ENCODE measurements around the gene GDF11. TPM values are rescaled to one million over a fixed set of nuclear protein-coding genes. Genes with fewer than 3 reads are reported as not detected.

The GDF11 gene
- polyA plus RNA-seq, 2 of the 4 experiments (the other 2 are of a cell fraction), result 1.2 to 3.6 TPM

- Histone ChIP-seq H3K27ac (no peak overlapping the region), H3K4me3 (no peak overlapping the region), H3K4me1 (peaks cover 6% of the 10 kb centered on the region; the same call in 1 of the 3 replicates), H3K4me2 (no peak overlapping the region), H3K9me3 (no peaks in the 10 kb centered on the region)
- DNase-seq (ENCODE audit: low read depth in 1 of 2, low spot score in 1 of 2) (peak; percentile 62 to 65), FAIRE-seq (no peak), ATAC-seq (peak in 1 of 2 experiments; percentile 87; a peak in 3 of 6 replicates)
- CTCF ChIA-PET, result interaction anchor here (0.6 to 7.5 kb wide), 18 partner anchors 9 to 809 kb away, joined by 3 to 114 read pairs (median 5); partner anchors contain the start of genes CD63 and GDF11
- WGBS (ENCODE audit: missing lambda C conversion rate), result 31% methylated on average over 5 of the region's 5 CpGs
- POLR2A ChIA-PET, result no interaction called here
- TF ChIP-seq SMC3 (IDR thresholded peaks at IDR 0.05) (peak; percentile 43), HEYL (CRISPR knock-in tag; IDR thresholded peaks at IDR 0.05) (no peak), RAD21 (conservative IDR thresholded peaks at IDR 0.05 in 1 of 2, IDR thresholded peaks at IDR 0.05 in 1 of 2) (peak; percentile 42 to 64; a peak in 4 of 5 replicates), CTCF (IDR thresholded peaks at IDR 0.05) (peak; percentile 51), RCOR1 (IDR thresholded peaks at IDR 0.05; ENCODE audit: low read depth, low read length) (no peak)
Measured at GRCh38 chr12:55797068-55797467, 54.1 kb downstream of the GDF11 start.

GRCh38 chr12:55797550-55797949 is 54.6 kb downstream of the GDF11 start:
- ChIA-PET CTCF (interaction anchor here (0.6 to 7.5 kb wide), 15 partner anchors 9 to 232 kb away, joined by 3 to 114 read pairs (median 5); partner anchors contain the start of genes CD63 and GDF11), POLR2A (no interaction called here)
- WGBS (ENCODE audit: missing lambda C conversion rate), result 79% methylated on average over 4 of the region's 4 CpGs
- DNase-seq (ENCODE audit: low read depth in 1 of 2, low spot score in 1 of 2) (no peak), FAIRE-seq (no peak), ATAC-seq (no peak)
- H3K9me3 ChIP-seq, result no peaks in the 10 kb centered on the region
- no peak overlapping the region for H3K4me2 ChIP-seq
- H3K27ac ChIP-seq, result no peak overlapping the region
- H3K4me3 ChIP-seq, result no peak overlapping the region
- TF ChIP-seq CBX2 (IDR thresholded peaks at IDR 0.05; ENCODE audit: borderline replicate concordance, low read depth) (no peak), ZFP36 (IDR thresholded peaks at IDR 0.05; ENCODE audit: borderline replicate concordance, partially characterized antibody) (no peak), FOXS1 (CRISPR knock-in tag; IDR thresholded peaks at IDR 0.05) (no peak), EP300 (IDR thresholded peaks at IDR 0.05) (no peak), ZSCAN20 (CRISPR knock-in tag; IDR thresholded peaks at IDR 0.05) (no peak), CEBPB (IDR thresholded peaks at IDR 0.05) (no peak), RARB (CRISPR knock-in tag; IDR thresholded peaks at IDR 0.05) (no peak), ZC3H11A (IDR thresholded peaks at IDR 0.05) (no peak), RNF2 (IDR thresholded peaks at IDR 0.05; ENCODE audit: borderline replicate concordance, low read depth) (no peak), JUN (IDR thresholded peaks at IDR 0.05) (no peak), FOSB (CRISPR knock-in tag; IDR thresholded peaks at IDR 0.05) (no peak)
- H3K4me1 ChIP-seq, result peaks cover 6% of the 10 kb centered on the region; the same call in 1 of the 3 replicates

Small RNAs within 50 kb of the gene (small RNA-seq; reads per million reads assigned to genes)
- gene AC009779.1 (0 reads per million in 6 experiments), gene RF00017 (0 reads per million in 6 experiments)

Other genes with a start within 250 kb of the GDF11 start
- gene OR6C4, start 193.5 kb upstream of the GDF11 start, polyA plus RNA-seq (2011; rRNA removed), result not detected in 2 replicates
- gene OR6C4, start 193.5 kb upstream of the GDF11 start, polyA plus RNA-seq (2017; fragmentation: RNase III; extraction: RNeasy Plus Mini Kit Qiagen cat#74134 plus additional on column Dnase treatment), result not detected in 3 replicates
- not detected in 2 replicates for gene OR2AP1, start 170.7 kb upstream of the GDF11 start, polyA plus RNA-seq (2011; rRNA removed)
- gene OR2AP1, start 170.7 kb upstream of the GDF11 start, polyA plus RNA-seq (2017; fragmentation: RNase III; extraction: RNeasy Plus Mini Kit Qiagen cat#74134 plus additional on column Dnase treatment), result not detected in 3 replicates
- not detected in 2 replicates for gene OR10P1, start 106.2 kb upstream of the GDF11 start, polyA plus RNA-seq (2011; rRNA removed)
- not detected in 3 replicates for gene OR10P1, start 106.2 kb upstream of the GDF11 start, polyA plus RNA-seq (2017; fragmentation: RNase III; extraction: RNeasy Plus Mini Kit Qiagen cat#74134 plus additional on column Dnase treatment)
- gene ITGA7, start 35.2 kb upstream of the GDF11 start, polyA plus RNA-seq (2011; rRNA removed), result 1.1 and 1.4 TPM in 2 replicates
- gene ITGA7, start 35.2 kb upstream of the GDF11 start, polyA plus RNA-seq (2017; fragmentation: RNase III; extraction: RNeasy Plus Mini Kit Qiagen cat#74134 plus additional on column Dnase treatment), result 1.7 to 2.0 TPM (median 1.9 TPM) in 3 replicates
- 112 and 115 TPM in 2 replicates for gene BLOC1S1, start 27.1 kb upstream of the GDF11 start, polyA plus RNA-seq (2011; rRNA removed)
- gene BLOC1S1, start 27.1 kb upstream of the GDF11 start, polyA plus RNA-seq (2017; fragmentation: RNase III; extraction: RNeasy Plus Mini Kit Qiagen cat#74134 plus additional on column Dnase treatment), result 129 to 138 TPM (median 134 TPM) in 3 replicates
- gene RDH5, start 22.7 kb upstream of the GDF11 start, polyA plus RNA-seq (2011; rRNA removed), result 8.1 and 9.1 TPM in 2 replicates
- 3.4 to 5.4 TPM (median 4.1 TPM) in 3 replicates for gene RDH5, start 22.7 kb upstream of the GDF11 start, polyA plus RNA-seq (2017; fragmentation: RNase III; extraction: RNeasy Plus Mini Kit Qiagen cat#74134 plus additional on column Dnase treatment)
- 512 and 724 TPM in 2 replicates for gene CD63, start 14.1 kb upstream of the GDF11 start, polyA plus RNA-seq (2011; rRNA removed)
- gene CD63, start 14.1 kb upstream of the GDF11 start, polyA plus RNA-seq (2017; fragmentation: RNase III; extraction: RNeasy Plus Mini Kit Qiagen cat#74134 plus additional on column Dnase treatment), result 493 to 547 TPM (median 530 TPM) in 3 replicates
- gene SARNP, start 74.6 kb downstream of the GDF11 start, polyA plus RNA-seq (2011; rRNA removed), result 164 and 198 TPM in 2 replicates
- gene SARNP, start 74.6 kb downstream of the GDF11 start, polyA plus RNA-seq (2017; fragmentation: RNase III; extraction: RNeasy Plus Mini Kit Qiagen cat#74134 plus additional on column Dnase treatment), result 116 to 126 TPM (median 123 TPM) in 3 replicates
- gene ORMDL2, start 74.9 kb downstream of the GDF11 start, polyA plus RNA-seq (2011; rRNA removed), result 93.6 and 138 TPM in 2 replicates
- gene ORMDL2, start 74.9 kb downstream of the GDF11 start, polyA plus RNA-seq (2017; fragmentation: RNase III; extraction: RNeasy Plus Mini Kit Qiagen cat#74134 plus additional on column Dnase treatment), result 73.5 to 82.9 TPM (median 79.0 TPM) in 3 replicates
- gene DNAJC14, start 86.5 kb downstream of the GDF11 start, polyA plus RNA-seq (2011; rRNA removed), result 11.9 and 23.6 TPM in 2 replicates
- gene DNAJC14, start 86.5 kb downstream of the GDF11 start, polyA plus RNA-seq (2017; fragmentation: RNase III; extraction: RNeasy Plus Mini Kit Qiagen cat#74134 plus additional on column Dnase treatment), result 23.6 to 30.4 TPM (median 29.5 TPM) in 3 replicates
- gene MMP19, start 99.8 kb downstream of the GDF11 start, polyA plus RNA-seq (2011; rRNA removed), result 0.06 and 0.09 TPM in 2 replicates
- 0.09 to 0.11 TPM (median 0.09 TPM) in 3 replicates for gene MMP19, start 99.8 kb downstream of the GDF11 start, polyA plus RNA-seq (2017; fragmentation: RNase III; extraction: RNeasy Plus Mini Kit Qiagen cat#74134 plus additional on column Dnase treatment)
- 39.2 and 49.5 TPM in 2 replicates for gene PYM1, start 184.8 kb downstream of the GDF11 start, polyA plus RNA-seq (2011; rRNA removed)
- gene PYM1, start 184.8 kb downstream of the GDF11 start, polyA plus RNA-seq (2017; fragmentation: RNase III; extraction: RNeasy Plus Mini Kit Qiagen cat#74134 plus additional on column Dnase treatment), result 27.0 to 30.6 TPM (median 30.4 TPM) in 3 replicates
- gene DGKA, start 188.0 kb downstream of the GDF11 start, polyA plus RNA-seq (2011; rRNA removed), result 24.7 and 26.1 TPM in 2 replicates
- gene DGKA, start 188.0 kb downstream of the GDF11 start, polyA plus RNA-seq (2017; fragmentation: RNase III; extraction: RNeasy Plus Mini Kit Qiagen cat#74134 plus additional on column Dnase treatment), result 21.0 to 23.7 TPM (median 22.6 TPM) in 3 replicates
- gene PMEL, start 222.9 kb downstream of the GDF11 start, polyA plus RNA-seq (2011; rRNA removed), result 2.2 and 2.3 TPM in 2 replicates
- 0.71 to 1.4 TPM (median 1.0 TPM) in 3 replicates for gene PMEL, start 222.9 kb downstream of the GDF11 start, polyA plus RNA-seq (2017; fragmentation: RNase III; extraction: RNeasy Plus Mini Kit Qiagen cat#74134 plus additional on column Dnase treatment)
- gene CDK2, start 223.7 kb downstream of the GDF11 start, polyA plus RNA-seq (2011; rRNA removed), result 51.0 and 86.3 TPM in 2 replicates
- 41.5 to 53.8 TPM (median 48.3 TPM) in 3 replicates for gene CDK2, start 223.7 kb downstream of the GDF11 start, polyA plus RNA-seq (2017; fragmentation: RNase III; extraction: RNeasy Plus Mini Kit Qiagen cat#74134 plus additional on column Dnase treatment)
- 90.4 and 93.7 TPM in 2 replicates for gene RAB5B, start 231.0 kb downstream of the GDF11 start, polyA plus RNA-seq (2011; rRNA removed)
- gene RAB5B, start 231.0 kb downstream of the GDF11 start, polyA plus RNA-seq (2017; fragmentation: RNase III; extraction: RNeasy Plus Mini Kit Qiagen cat#74134 plus additional on column Dnase treatment), result 27.7 to 37.2 TPM (median 36.3 TPM) in 3 replicates